Neutrophil (primary cell): ENCODE results near the gene PITPNB.

Experiments
- H3K27ac ChIP-seq: fragments of 200-600 bp; sonication (generic); 2 replicates; pipeline ENCODE4 v1.5.1; 2016; ENCODE audit warnings: mild to moderate bottlenecking, moderate library complexity
- H3K27me3 ChIP-seq: fragments of 200-600 bp; sonication (generic); 2 replicates; pipeline ENCODE4 v1.6.0; 2016; ENCODE audit warnings: mild to moderate bottlenecking
- H3K36me3 ChIP-seq: fragments of 200-600 bp; sonication (generic); 2 replicates; pipeline ENCODE4 v1.5.1; 2017
- H3K4me1 ChIP-seq, 2 experiments: fragments of 200-600 bp in 1 of 2; sonication (generic) in 1 of 2; 1 replicate in 1 of 2; 2 replicates in 1 of 2; pipeline versions ENCODE4 v1.5.1 to v1.6.1; 2013 to 2016; ENCODE audit warnings: low read depth in 1 of 2, low read length in 1 of 2, mild to moderate bottlenecking in 1 of 2, moderate library complexity in 1 of 2; ENCODE audit not compliant: control insufficient read depth in 1 of 2, insufficient read depth in 1 of 2
- H3K4me3 ChIP-seq, 2 experiments: fragments of 200-600 bp in 1 of 2; sonication (generic) in 1 of 2; 1 replicate in 1 of 2; 2 replicates in 1 of 2; pipeline ENCODE4 v1.5.1; 2013 to 2016; ENCODE audit warnings: low read depth in 1 of 2, low read length in 1 of 2, mild to moderate bottlenecking in 1 of 2, moderate library complexity in 1 of 2
- H3K9me3 ChIP-seq: fragments of 200-600 bp; sonication (generic); 2 replicates; pipeline ENCODE4 v1.5.1; 2016
- CTCF ChIP-seq: fragments of 200-600 bp; sonication (generic); IDR thresholded peaks from 2 replicates; pipeline ENCODE4 v1.5.1; 2016; ENCODE audit warnings: antibody characterized with exemption

Gene PITPNB

DNA sequence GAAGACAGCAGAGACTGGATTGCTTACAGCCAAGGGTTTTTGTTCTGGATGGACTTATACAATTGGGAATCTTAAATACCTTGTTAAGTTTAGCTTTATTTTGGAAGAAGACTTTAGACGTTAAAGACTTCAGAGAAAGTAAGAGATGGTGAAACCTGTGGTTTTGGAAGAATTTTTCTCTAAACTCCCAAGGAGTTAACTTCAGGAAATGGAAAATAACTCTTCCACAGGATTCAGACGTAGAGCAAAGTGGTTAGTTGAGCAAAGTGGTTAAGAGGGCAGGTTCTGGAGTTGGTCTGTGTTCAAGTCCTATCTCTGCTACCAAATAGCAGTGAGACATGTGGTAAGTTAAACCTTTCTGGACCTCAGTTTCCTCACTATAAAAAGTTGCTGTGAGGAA, 12.8 kb downstream of the PITPNB start:
- Histone ChIP-seq H3K9me3 (no peaks in the 10 kb centered on the region), H3K27ac (no peak overlapping the region), H3K36me3 (peaks cover 28% of the 10 kb centered on the region)

GRCh38 chr22:27905653-27906052, 13.4 kb downstream of the PITPNB start:
- Histone ChIP-seq H3K4me1 (no peaks in the 10 kb centered on the region), H3K27me3 (no peaks in the 10 kb centered on the region), H3K27ac (no peak overlapping the region), H3K36me3 (peaks cover 24% of the 10 kb centered on the region), H3K4me3 (no peak overlapping the region), H3K9me3 (no peaks in the 10 kb centered on the region)
- no peak for TF ChIP-seq CTCF

More for the DNA sequence above, 12.8 kb downstream of the PITPNB start:
- no peaks in the 10 kb centered on the region for H3K4me1 ChIP-seq
- no peak overlapping the region for H3K4me3 ChIP-seq
- no peak for TF ChIP-seq CTCF
- no peaks in the 10 kb centered on the region for H3K27me3 ChIP-seq

- no peak for TF ChIP-seq CTCF
- H3K9me3 ChIP-seq, result no peaks in the 10 kb centered on the region
- no peak overlapping the region for H3K27ac ChIP-seq
- peaks cover 21% of the 10 kb centered on the region for H3K36me3 ChIP-seq
- H3K4me3 ChIP-seq, result no peak overlapping the region
- H3K4me1 ChIP-seq, result no peaks in the 10 kb centered on the region
- H3K27me3 ChIP-seq, result no peaks in the 10 kb centered on the region
Observed at GRCh38 chr22:27903805-27904473, 15.1 kb downstream of the PITPNB start.

GRCh38 chr22:27900153-27900552, 18.9 kb downstream of the PITPNB start:
- H3K27ac ChIP-seq, result no peak overlapping the region
- no peaks in the 10 kb centered on the region for H3K27me3 ChIP-seq
- TF ChIP-seq CTCF, result no peak
- H3K4me1 ChIP-seq, result no peaks in the 10 kb centered on the region
- H3K9me3 ChIP-seq, result no peaks in the 10 kb centered on the region
- H3K36me3 ChIP-seq, result peaks cover 45% of the 10 kb centered on the region
- H3K4me3 ChIP-seq, result no peak overlapping the region

DNA sequence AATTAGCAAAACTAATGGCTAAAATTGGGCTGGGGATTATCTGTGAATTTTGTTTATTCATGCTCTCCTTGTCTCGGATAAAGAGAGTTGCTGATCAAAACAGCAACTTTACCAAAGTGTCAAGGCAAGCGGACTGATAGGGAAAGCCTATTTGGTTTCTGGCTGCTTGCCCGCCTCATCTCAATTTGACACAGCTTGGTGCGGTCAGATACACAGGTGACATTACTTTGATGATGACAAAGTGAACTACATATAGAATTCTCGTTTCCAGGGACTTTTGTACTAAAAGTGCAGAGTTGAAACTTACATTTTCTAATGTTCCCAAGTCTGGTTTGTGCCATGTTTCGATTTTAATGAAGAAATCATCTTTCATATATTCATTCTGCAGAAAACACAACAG, 22.8 kb downstream of the PITPNB start:
- peaks cover 78% of the 10 kb centered on the region for H3K36me3 ChIP-seq
- H3K27ac ChIP-seq, result no peak overlapping the region
- H3K9me3 ChIP-seq, result no peaks in the 10 kb centered on the region
- H3K4me1 ChIP-seq, result no peaks in the 10 kb centered on the region
- no peak for TF ChIP-seq CTCF
- H3K27me3 ChIP-seq, result no peaks in the 10 kb centered on the region
- H3K4me3 ChIP-seq, result no peak overlapping the region

DNA sequence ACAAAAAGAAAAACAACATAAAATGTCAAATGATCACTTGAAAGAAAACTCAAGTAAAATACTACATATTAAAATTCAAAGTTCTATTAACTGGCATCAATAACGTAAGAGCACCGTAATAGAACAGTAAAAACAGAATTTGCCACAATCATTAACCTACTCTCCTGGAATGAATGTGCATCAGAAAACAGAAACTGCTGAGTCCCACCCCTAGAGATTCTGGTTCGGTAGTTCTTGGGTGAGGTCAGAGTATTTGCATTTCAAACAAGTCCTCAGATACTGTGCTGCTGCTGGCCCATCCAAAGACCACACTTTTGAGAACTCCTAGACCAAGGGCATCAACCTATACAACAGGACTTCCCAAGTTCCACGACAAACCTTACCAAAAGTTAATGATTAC, 23.5 kb downstream of the PITPNB start:
- H3K4me1 ChIP-seq, result no peaks in the 10 kb centered on the region

More for the DNA sequence above, 23.5 kb downstream of the PITPNB start:
- no peak for TF ChIP-seq CTCF
- Histone ChIP-seq H3K4me3 (no peak overlapping the region), H3K27me3 (no peaks in the 10 kb centered on the region), H3K9me3 (no peaks in the 10 kb centered on the region), H3K36me3 (peaks cover 85% of the 10 kb centered on the region), H3K27ac (no peak overlapping the region)
